DOHH2 (cell line): ENCODE measurements around the gene NDUFS7.

ENCODE experiments used
- CTCF ChIP-seq: fragments of 200-600 bp; sonication (generic); IDR thresholded peaks from one replicate; pipeline ENCODE4 v1.5.1; 2014; ENCODE audit warnings: antibody characterized with exemption, mild to moderate bottlenecking, low read depth, low read length; ENCODE audit not compliant: poor library complexity, severe bottlenecking
- EZH2phosphoT487 ChIP-seq: fragments of 200-600 bp; sonication (generic); IDR thresholded peaks from 2 replicates; pipeline ENCODE4 v1.6.1; 2017; ENCODE audit warnings: borderline replicate concordance, mild to moderate bottlenecking, antibody characterized with exemption, low read length, moderate library complexity, mixed read lengths

- TF ChIP-seq CTCF (no peak), EZH2phosphoT487 (no peak)
Measured at GRCh38 chr19:1389033-1389940, 5.6 kb downstream of the NDUFS7 start.
